Hepatocyte (in vitro differentiated cells): ENCODE results near the gene DCLK3.

Experiments used
- CTCF ChIP-seq: fragments of 200-600 bp; sonication (generic); IDR thresholded peaks from 2 replicates; pipeline ENCODE4 v1.5.1; 2016; ENCODE audit warnings: antibody characterized with exemption, mild to moderate bottlenecking; ENCODE audit not compliant: poor library complexity
- EZH2 ChIP-seq: fragments of 200-600 bp; sonication (generic); IDR thresholded peaks from 2 replicates; pipeline ENCODE4 v1.6.1; 2016; ENCODE audit warnings: antibody characterized with exemption, mild to moderate bottlenecking, borderline replicate concordance

GRCh38 chr3:36792342-36792741 is 28.0 kb upstream of the DCLK3 start:
- TF ChIP-seq CTCF, result peak; percentile 23
- no peak for TF ChIP-seq EZH2
